GM18499 (cell line): ENCODE data around the gene NFIB.

Experiments
- ATAC-seq: cut with Tn5 transposase; IDR thresholded peaks from one replicate; pipeline ENCODE4 v1.9.1; 2021; ENCODE audit warnings: moderate number of reproducible peaks; ENCODE audit not compliant: insufficient read depth, unreplicated experiment

The NFIB gene

DNA sequence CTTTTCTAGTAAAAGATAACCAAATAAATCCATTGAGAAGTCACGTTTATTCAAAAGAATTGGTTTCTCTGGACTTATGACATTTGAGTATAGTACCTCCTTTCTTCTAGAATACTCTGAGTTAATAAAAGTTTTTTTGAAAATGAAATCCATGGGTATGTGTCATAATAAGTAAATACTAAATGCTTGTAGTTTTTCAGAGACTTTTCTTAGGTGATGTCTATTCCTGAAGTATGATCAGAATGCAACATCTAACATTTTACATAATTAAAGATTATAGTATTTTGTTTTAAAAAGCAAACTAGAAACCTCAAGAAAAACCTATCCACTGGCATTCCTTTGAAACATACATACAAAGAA is 63.2 kb downstream of the NFIB start:
- ATAC-seq, result no peak

GRCh38 chr9:14249527-14249926 is 64.4 kb downstream of the NFIB start:
- no peak for ATAC-seq

GRCh38 chr9:14248149-14248548 is 65.8 kb downstream of the NFIB start:
- ATAC-seq, result no peak

DNA sequence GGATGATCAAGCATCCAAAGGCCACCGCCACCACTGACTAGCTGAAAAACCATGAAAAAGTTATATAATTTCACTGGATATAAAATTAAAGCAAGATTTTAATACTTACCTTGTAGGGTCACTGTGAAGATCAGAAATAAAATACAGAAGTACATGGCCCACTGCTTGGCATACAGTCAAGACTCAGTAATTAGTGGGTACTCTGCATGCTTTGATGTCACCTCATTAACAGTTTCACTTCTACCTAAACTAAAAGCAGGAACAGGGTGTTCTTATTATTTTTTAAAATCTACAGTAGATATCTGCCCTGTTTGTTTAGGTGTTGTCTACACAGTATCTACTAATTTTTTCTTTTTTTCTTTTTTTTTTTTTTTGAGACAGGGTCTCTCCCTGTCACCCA is 66.4 kb downstream of the NFIB start:
- no peak for ATAC-seq

DNA sequence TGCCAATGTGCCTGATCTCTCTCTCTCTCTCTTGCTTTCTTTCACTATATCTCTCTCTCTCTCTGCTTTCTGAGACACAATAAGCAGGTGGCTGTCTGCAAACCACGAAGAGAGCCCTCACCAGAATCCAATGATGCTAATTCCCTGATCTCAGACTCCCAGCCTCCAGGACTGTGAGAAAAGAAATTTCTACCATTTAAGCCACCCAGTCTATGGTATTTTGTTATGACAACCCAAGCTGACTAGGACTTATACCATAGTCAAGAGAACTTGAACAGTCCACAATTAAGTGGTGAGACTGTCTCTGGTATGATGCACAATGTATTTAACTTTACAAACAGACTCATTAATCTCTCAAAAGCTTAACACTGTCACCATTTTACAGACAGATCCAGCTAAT is 67.0 kb downstream of the NFIB start:
- ATAC-seq, result no peak

DNA sequence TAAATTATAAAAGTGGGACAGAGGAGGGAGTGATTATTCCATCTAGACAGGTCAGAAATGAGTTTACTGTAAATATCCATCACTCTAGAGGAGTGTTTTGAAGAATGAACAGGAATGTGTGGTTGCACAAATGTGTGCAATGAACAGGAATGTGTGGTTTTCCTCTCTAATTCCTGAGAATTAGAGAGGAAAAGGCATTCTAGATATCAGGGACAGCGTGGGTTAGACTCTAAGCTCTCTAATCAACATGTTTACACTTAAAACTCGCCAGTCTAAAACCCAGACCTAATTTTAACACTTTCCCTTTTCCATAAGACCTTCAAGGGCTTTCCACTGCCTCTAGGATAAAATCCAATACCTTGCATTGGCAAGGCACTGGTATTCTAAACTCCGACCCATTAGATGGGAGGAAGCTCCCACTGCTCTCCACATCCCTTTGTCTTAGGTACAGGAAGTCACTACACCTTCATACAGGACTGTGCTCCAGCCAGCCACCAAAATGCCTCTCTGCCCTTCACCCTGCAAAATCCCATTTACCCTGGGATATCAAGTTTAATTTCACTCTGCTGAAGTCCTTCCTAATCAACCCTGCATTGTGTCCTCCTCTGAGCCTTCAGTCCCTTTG is 67.9 kb downstream of the NFIB start:
- ATAC-seq, result no peak

DNA sequence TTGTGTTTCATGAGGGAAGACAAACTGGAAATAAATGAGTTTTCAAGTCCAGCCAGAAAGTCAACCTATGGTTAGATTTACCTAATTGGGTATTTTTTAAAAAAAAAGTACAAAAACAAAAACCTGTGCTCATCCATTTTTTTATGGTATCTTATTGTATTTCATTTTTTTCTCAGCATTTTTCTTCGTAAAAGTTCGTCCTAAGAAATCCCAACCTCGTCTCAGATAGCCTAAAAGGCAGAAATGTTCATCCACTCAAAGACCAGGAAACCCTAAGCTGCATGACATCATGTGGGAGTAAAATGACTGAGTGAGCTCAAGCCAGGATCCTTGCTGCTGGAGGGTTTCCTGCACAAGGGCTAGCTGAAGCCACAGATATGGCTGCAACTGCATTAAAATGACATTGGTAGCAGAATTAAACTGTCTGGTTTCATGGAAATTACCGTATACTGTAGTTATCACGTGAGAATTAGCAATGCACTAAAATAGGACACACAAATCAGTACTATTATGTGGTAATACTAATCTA is 70.4 kb downstream of the NFIB start:
- ATAC-seq, result no peak

- ATAC-seq, result no peak
These were observed 71.7 kb downstream of the NFIB start for GRCh38 chr9:14242150-14242805.

- no peak for ATAC-seq
These were observed 73.4 kb downstream of the NFIB start for GRCh38 chr9:14240537-14240936.

DNA sequence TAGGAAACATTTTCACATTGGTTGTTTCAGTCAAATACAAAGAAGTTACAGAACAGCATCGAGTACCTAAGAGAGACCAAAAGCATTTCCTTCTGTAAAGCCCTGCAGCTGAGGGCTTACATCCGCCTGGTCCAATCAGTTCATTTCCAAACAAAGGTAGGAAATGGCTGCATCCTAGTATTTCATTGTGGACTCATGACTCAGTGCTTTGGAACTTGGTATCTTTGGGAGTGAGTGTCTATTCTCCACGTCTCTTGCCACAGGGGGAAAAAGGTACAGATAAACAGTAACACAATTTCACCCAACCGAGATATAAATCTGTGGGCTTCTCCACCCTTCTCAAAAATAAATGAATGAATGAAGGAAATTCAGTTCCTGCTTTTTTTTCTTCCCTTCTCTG is 75.4 kb downstream of the NFIB start:
- no peak for ATAC-seq

GRCh38 chr9:14238079-14238478 is 75.9 kb downstream of the NFIB start:
- ATAC-seq, result no peak

DNA sequence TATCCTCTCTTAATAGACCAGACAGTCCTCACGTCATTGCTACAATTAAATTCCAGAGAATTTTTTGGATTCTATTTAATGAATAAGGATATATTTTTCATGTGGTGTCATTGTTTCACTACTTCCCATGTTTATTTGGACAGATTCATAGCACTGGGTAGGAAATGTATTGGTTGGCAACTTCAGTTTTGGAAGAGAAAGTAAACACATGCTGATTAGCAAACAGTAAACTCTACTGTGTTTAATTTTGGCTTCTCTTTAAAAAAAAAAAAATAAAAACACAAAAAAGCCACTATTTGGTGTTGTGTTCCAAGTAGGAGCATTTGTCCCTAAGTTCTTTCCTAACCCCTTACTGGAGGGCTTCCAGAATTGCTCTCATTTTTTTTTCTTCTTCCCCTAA is 77.3 kb downstream of the NFIB start:
- no peak for ATAC-seq

DNA sequence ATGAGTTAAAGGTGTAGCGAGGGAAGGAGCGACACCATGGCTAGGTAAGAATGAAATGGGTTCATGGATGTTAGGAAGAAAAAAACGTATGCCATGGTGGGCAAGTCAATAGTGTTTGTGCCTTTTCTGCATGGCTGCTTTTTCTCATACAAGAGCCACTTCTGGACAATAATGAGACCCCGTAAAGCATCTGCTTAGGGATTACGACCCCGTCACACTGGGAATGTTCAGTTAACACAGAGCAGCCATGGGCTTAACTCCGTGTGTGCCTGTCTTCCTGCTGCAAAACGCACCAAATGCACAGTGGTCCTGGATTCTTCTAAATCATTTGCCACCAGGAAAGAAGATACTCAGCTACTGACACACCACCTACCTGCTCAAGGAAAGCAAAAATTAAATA is 81.8 kb downstream of the NFIB start:
- no peak for ATAC-seq

GRCh38 chr9:14231196-14231990 is 82.5 kb downstream of the NFIB start:
- ATAC-seq, result no peak

GRCh38 chr9:14228602-14229001 is 85.3 kb downstream of the NFIB start:
- ATAC-seq, result no peak

GRCh38 chr9:14226855-14227532 is 86.9 kb downstream of the NFIB start:
- ATAC-seq, result no peak

DNA sequence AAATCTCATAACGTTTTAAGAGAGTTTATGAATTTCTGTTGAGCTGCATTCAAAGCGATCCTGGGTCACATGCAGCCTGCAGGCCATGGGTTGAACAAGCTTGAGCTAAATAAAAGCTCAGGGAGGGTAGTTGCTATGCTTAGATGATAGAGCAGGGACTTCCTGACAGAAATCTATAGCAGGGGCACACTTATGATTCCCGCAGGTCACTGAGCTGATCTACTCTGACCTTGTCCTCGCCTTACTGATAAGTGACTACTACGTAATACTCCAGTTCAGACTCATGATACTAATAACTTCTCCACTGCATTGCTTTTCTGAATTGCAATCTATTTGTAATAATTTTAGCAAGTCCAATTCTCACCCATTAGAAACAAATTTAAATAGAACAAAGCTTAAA is 90.9 kb downstream of the NFIB start:
- ATAC-seq, result no peak

DNA sequence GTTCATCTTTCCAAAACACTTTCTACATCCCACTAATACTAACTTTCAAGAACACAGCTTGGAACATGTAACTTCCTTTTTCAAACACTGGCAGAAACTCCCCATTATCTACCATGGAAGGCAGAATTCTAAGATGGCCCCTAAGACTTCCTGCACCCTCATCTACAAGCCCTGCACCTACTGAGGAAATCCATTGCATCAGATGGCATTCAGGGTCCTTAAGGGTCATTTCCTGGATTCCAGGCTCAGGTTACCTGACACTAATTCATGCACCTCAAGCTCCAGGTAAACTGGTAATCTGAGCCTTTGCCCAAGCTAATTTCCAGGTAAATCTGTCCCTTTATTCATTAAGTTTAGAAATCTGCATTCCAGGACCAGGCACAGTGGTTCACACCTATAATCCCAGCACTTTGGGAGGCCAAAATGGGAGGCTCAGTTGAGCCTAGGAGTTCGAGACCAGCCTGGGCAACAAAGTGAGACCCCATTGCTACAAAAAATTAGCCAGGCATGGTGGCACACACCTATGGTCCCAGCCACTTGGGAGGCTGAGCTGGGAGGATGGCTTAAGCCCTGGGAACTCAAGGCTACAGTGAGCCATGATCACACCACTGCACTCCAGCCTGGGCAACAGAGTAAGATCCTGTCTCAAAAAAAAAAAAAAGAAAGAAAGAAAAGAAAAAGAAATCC is 91.6 kb downstream of the NFIB start:
- no peak for ATAC-seq

DNA sequence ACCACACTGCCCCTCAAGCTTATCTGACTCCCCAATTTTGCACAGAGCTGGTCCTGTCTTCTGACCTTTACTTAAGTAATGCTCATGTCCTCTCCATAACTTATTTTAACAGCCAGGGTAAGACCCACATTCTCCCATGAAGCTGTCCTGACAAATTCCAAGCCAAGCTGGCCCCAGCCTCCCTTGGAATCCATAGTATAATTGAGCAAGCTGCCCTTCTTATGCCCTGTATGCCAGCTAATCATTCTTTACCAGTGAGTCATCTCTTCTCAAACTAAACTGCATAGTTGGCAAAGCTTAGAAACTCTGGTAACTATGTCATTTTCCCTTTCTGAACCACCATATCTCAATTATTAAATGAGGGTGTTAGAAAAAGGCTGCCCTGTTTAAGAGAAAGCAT is 92.4 kb downstream of the NFIB start:
- no peak for ATAC-seq

DNA sequence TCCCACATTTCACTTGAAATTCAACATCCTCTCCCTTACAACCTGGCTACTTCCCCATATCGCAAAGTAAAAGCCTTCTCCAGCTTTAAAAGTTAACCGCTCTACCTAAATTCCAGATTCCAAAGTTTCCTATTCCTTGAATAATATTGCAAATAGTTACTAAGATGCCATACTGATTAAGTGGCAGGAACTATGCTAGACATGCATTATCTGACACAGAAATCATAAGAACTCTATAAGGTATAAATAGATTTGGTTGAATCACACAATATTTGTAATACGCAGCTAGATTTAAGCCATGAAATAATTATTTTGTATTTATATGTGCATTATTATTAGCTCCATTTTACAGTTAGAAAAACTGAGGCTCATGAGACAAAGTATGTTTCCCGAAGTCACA is 92.8 kb downstream of the NFIB start:
- ATAC-seq, result no peak
